ENCODE results near the gene COASY. TPM values are rescaled to one million over a fixed set of nuclear protein-coding genes. Genes with fewer than 3 reads are reported as not detected.
"Not testable (repeated sequence)": the region's sequence is repeated elsewhere in the genome, so short reads cannot be mapped to it uniquely, and the experiment has no call there.

COASY gene
- polyA plus RNA-seq, 3 donors = 53.3 to 71.0 (median 59.7) TPM

DNA sequence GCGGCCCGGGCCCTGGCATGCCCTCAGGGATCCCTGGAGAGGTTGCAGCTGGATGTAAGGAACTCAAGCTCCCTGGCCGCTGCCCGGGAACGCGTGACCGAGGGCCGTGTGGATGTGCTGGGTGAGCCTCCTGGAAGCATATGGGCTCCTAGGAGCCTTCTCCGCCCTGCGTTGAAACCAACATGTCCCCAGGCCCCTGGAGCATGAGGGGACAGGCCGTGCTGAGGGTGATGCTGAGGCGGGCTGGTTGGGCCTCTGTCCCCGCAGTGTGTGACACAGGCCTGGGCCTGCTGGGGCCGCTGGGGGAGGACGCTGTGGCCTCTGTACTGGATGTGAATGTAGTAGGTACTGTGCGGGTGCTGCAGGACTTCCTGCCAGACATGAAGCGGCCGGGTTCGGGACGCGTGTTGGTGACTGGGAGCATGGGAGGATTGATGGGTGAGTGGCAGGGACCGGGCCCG, 14.9 kb upstream of the COASY start:
- H3K27ac ChIP-seq (ENCODE audit: low read depth, low read length) = no peak overlapping the region
- 80 to 88% (median 82%) methylated on average over 23 of the region's 23 CpGs for WGBS, 3 donors

- no peak overlapping the region for H3K27ac ChIP-seq (ENCODE audit: low read depth, low read length)
- 61 to 91% (median 88%) methylated on average over 14 of the region's 14 CpGs for WGBS, 3 donors
Measured at GRCh38 chr17:42547698-42548069, 14.3 kb upstream of the COASY start.

DNA sequence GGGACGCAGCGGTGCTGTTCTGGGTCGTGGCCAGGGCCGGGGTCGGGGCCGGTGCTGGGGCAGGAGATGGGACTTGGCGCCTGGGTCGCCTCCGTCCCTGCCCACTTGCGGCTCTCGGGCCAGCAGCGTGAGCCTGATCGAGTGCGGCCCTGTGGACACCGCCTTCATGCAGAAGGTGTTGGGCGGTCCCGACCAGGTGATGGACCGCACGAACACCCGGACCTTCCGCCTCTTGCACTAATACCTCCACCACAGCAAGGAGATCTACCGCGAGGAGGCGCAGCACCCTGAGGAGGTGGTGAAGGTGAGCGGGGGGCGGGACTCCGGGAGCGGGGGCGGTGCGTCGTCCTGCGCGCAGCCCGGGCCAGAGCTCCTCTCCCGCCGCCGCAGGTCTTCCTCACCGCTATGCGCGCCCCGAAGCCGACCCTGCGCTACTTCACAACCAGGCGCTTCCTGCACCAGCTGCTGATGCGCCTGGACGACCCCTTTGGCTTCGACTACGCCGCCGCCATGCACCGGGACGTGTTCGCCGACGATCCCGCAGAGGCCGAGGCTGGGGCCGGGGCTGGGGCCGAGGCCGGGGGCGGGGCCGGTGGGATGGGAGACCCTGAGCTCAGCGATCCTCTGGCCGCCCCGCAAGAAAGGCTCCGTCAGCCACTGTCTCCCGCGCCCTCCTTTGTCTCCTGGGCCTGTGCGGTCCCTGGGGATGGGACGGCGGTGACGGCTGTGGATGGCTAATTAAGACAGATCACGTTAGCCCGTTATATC, 13.7 kb upstream of the COASY start:
- 9 to 22% (median 16%) methylated on average over 62 to 74 of the region's 74 CpGs for WGBS, 3 donors
- H3K27ac ChIP-seq (ENCODE audit: low read depth, low read length) = no peak overlapping the region

DNA sequence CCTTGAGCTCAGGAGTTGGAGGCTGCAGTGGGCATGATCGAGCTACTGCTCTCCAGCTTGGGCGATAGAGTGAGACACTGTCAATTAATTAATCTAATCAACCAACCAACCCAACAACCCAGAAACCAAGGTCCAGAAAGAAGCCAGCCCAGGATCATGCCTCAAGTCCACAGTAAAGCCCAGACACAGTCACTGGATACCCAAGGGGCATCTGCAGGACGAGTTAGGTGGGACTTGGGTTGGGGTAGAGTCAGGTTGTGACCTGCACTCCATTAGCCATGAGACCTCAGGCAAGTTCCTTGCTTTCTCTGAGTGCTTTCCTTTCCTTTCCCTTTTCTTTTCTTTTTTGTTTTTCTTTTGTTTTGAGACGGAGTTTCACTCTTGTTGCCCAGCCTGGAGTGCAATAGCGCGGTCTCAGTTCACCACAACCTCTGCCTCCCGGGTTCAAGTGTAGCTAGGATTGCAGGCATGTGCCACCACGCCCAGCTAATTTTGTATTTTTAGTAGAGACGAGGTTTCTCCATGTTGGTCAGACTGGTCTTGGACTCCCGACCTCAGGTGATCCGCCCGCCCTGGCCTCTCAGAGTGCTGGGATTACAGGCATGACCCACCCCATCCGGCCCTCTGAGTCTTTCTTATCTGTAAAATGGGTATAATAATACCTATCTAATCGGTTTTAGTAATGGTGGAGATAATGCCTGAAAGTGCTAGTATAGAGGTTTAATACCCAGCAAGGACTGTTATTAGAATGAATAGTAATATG, 12.8 kb upstream of the COASY start:
- H3K27ac ChIP-seq (ENCODE audit: low read depth, low read length) = no peak overlapping the region
- WGBS, 3 donors = 77 to 84% (median 77%) methylated on average over 14 of the region's 14 CpGs

DNA sequence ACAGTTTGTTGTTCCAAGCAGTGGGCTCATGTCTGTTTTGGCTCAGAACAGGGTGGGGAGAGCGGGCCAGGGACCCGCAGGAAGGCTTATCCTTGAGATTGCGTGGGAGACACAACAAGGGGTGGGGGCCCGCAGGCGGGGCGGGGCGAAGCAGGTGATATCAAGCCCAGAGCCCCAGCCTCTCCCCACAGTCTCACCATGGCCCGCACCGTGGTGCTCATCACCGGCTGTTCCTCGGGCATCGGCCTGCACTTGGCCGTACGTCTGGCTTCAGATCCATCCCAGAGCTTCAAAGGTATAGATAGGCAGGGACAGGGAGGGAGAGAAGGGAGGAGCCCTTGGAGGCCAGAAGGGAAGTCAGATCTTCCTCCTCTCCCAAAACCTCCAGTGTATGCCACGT, 9.2 kb upstream of the COASY start, which contains the start of gene HSD17B1:
TSS of gene HSD17B1 (plus strand) at position 188 of the 400 bp plus-strand sequence. CDS start at position 199, 11 bp downstream.
- not testable (repeated sequence) for H3K27ac ChIP-seq (ENCODE audit: low read depth, low read length)
- 86 to 94% (median 90%) methylated on average over 15 of the region's 15 CpGs for WGBS, 3 donors

GRCh38 chr17:42553161-42553818, 8.7 kb upstream of the COASY start:
- no peak overlapping the region for H3K27ac ChIP-seq (ENCODE audit: low read depth, low read length)
- 69 to 75% (median 71%) methylated on average over 43 to 45 of the region's 45 CpGs for WGBS, 3 donors

DNA sequence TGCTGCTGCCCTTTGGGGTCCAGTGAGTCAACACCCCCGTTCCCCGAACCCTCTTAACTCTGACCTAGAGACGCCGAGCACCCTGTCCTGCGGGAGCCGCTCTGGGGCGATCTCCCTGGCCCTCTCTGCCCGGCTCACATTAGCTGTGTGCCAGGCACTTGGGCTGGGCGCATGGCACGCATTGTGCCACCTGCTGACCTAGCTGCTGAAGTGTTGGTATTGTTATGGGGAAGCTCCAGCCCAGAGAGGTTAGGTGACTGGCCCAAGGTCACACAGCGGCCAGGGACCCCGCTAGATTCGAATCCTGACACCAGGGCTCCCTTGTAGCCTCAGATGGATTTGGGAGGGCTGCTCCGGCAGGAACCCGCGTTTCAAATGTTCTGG, 8.1 kb upstream of the COASY start:
- no peak overlapping the region for H3K27ac ChIP-seq (ENCODE audit: low read depth, low read length)
- 38 to 49% (median 43%) methylated on average over 16 of the region's 16 CpGs for WGBS, 3 donors

GRCh38 chr17:42554250-42555121, 7.5 kb upstream of the COASY start:
- WGBS, 3 donors = 0 to 1% (median 1%) methylated on average over 67 to 82 of the region's 82 CpGs

DNA sequence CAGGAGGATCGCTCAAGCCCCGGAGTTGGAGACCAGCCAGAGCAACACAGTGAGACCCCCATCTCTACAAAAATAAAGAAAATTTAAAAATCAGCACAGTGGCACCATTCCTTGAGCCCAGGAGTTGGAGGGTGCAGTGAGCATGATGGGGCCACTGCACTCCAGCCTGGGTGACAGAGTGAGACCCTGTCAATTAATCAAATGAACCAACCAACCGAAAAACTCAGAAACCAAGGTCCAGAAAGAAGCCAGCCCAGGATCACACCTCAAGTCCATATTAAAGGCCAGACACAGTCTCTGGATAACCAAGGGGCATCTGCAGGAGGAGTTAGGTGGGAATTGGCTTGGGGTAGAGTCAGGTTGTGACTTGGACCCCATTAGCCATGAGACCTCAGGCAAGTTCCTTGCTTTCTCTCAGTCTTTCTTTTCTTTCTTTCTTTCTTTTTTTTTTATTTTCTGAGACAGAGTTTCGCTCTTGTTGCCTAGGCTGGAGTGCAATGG, 6.8 kb upstream of the COASY start:
- WGBS, 3 donors = 23 to 25% (median 25%) methylated on average over 4 of the region's 4 CpGs

More at GRCh38 chr17:42554250-42555121, 7.5 kb upstream of the COASY start:
- peak overlapping the region; percentile 80 for H3K27ac ChIP-seq (ENCODE audit: low read depth, low read length)

DNA sequence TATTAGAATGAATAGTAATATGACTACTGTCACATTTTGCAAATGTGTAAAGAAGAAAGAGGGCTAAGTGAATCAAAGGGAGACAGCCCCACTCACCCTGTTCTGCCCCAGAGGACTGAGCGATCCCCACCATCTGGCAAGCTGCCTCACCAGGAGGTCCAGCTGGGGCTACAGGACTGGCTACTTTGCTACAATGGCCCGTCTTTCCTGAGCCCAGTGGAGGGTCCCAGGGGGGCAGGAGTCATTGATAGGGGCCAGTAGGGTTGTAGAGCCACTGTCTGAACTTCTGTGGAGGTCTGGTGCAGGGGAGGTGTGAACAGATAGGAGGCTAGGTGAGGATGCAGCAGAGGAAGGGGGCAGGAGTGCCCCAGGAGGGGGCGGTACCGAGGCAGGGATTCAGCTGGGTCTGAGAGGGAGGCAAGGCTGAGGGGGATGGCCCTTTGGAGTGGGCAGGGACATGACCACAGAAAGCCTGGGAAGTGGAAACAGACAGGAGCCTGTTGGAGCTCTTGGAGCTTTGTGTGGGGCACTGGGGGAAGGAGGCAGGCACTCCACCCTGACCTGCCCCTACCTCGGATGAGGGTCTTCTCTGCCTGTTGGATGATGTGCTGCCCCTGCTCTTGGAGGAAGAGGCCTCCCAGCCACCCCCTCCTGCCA, 5.9 kb upstream of the COASY start:
- not testable (repeated sequence) for H3K27ac ChIP-seq (ENCODE audit: low read depth, low read length)
- WGBS, 3 donors = 71 to 75% (median 72%) methylated on average over 5 of the region's 5 CpGs

More for the DNA sequence above, 6.8 kb upstream of the COASY start:
- H3K27ac ChIP-seq (ENCODE audit: low read depth, low read length) = peak overlapping the region; percentile 80

DNA sequence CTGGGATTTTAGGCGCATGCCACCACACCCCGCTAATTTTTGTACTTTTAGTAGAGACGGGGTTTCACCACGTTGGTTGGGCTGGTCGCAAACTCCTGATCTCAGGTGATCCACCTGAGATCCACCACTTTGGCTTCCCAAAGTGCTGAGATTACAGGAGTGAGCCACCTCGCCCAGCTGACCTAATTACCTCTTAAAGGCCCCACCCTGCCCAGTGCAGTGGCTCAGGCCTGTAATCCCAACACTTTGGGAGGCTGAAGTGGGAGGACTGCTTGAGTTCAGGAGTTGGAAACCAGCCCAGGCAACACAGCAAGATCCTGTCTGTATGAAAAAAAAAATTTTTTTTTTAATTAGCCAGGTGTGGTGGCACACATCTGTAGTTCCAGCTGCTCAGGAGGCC, 2.9 kb upstream of the COASY start:
- WGBS, 3 donors = 82 to 83% (median 82%) methylated on average over 6 of the region's 6 CpGs
- no peak overlapping the region for H3K27ac ChIP-seq (ENCODE audit: low read depth, low read length)

GRCh38 chr17:42560246-42560645, 1.7 kb upstream of the COASY start:
- no peak overlapping the region for H3K27ac ChIP-seq (ENCODE audit: low read depth, low read length)
- WGBS, 3 donors = 83 to 86% (median 85%) methylated on average over 3 of the region's 3 CpGs

GRCh38 chr17:42562388-42563142, 617 bp downstream of the COASY start:
- WGBS, 3 donors = 5 to 9% (median 7%) methylated on average over 48 of the region's 48 CpGs
- peak overlapping the region; percentile 97 for H3K27ac ChIP-seq (ENCODE audit: low read depth, low read length)

GRCh38 chr17:42563143-42563509, 1.2 kb downstream of the COASY start:
- no peak overlapping the region for H3K27ac ChIP-seq (ENCODE audit: low read depth, low read length)
- 33 to 78% (median 75%) methylated on average over 14 of the region's 14 CpGs for WGBS, 3 donors

DNA sequence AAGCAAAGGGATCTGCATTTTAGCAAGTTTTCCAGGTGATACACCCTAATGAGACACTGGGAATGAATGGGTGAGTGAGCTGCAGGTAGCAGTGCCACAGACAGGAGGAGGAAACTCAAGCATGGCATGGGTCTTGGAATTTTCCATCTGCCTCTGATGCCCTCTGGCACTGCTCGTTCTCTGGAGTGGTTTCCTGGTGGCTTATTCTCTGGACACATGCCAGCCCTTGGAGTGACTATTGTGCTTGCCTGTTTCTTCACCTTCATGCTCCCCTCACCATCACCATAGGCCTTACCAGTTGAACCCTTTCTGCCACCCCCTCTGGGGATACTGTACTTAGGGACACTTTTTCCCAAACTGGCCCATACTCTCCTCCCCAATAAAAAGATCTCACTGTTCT, 1.6 kb downstream of the COASY start:
- 18 to 30% (median 21%) methylated on average over 1 of the region's 1 CpG for WGBS, 3 donors

GRCh38 chr17:42563950-42564349, 2.0 kb downstream of the COASY start:
- 80 to 81% (median 81%) methylated on average over 9 of the region's 9 CpGs for WGBS, 3 donors
- H3K27ac ChIP-seq (ENCODE audit: low read depth, low read length) = no peak overlapping the region

More for the DNA sequence above, 1.6 kb downstream of the COASY start:
- no peak overlapping the region for H3K27ac ChIP-seq (ENCODE audit: low read depth, low read length)
